Panc1 (cell line): Measurements from ENCODE around the gene CHDH. TPM values are rescaled to one million over a fixed set of nuclear protein-coding genes. Genes with fewer than 3 reads are reported as not detected.

Experiments
- ATAC-seq: fragments of 200-7000 bp; cut with Tn5 transposase; 2 replicates; pipeline ENCODE4 v1.9.1; 2020; ENCODE audit warnings: mild to moderate bottlenecking, moderate library complexity
- BruUV-seq: library from RNA; stranded (reverse); fragments of 400-500 nt; replicated peaks from 2 replicates; lab custom pipeline; 2021; lab: Mats Ljungman, UMichigan
- CTCF ChIA-PET: fragments of 300-600 bp; sonication (Branson Sonifier 250); formaldehyde crosslinking; loops from one replicate; lab custom pipeline; 2022; ENCODE audit warnings: antibody characterized with exemption; lab: Charles Lee
- POLR2A ChIA-PET: fragments of 300-600 bp; sonication (Branson Sonifier 250); formaldehyde crosslinking; loops from one replicate; lab custom pipeline; 2022; ENCODE audit warnings: antibody characterized with exemption; lab: Charles Lee
- DNase-seq: peaks from one replicate; pipeline ENCODE4 v3.0.0-alpha.2; 2010; ENCODE audit warnings: low read depth, low spot score
- H3K27ac ChIP-seq: 2 replicates; pipeline ENCODE4 v1.5.1; 2011; ENCODE audit warnings: mild to moderate bottlenecking, low read length, inconsistent platforms
- H3K27me3 ChIP-seq: fragments of 200-500 bp; sonication (Bioruptor generic); 2 replicates; pipeline ENCODE4 v1.6.0; 2014; ENCODE audit warnings: low read length, inconsistent platforms; ENCODE audit not compliant: control insufficient read depth, insufficient read depth
- H3K36me3 ChIP-seq: fragments of 200-500 bp; sonication (Bioruptor generic); 2 replicates; pipeline ENCODE4 v1.5.1; 2014; ENCODE audit warnings: inconsistent platforms, mild to moderate bottlenecking, low read length, moderate library complexity; ENCODE audit not compliant: control insufficient read depth, insufficient read depth
- H3K4me1 ChIP-seq: 2 replicates; pipeline ENCODE4 v1.5.1; 2011; ENCODE audit warnings: inconsistent platforms, mild to moderate bottlenecking, low read length, moderate library complexity; ENCODE audit not compliant: control insufficient read depth, insufficient read depth
- H3K4me3 ChIP-seq, 2 experiments: 2 replicates each; pipeline ENCODE4 v1.5.1; 2011 to 2012; ENCODE audit warnings: low read depth in 2 of 2, low read length in 2 of 2, mild to moderate bottlenecking in 2 of 2, inconsistent platforms in 1 of 2, moderate library complexity in 1 of 2
- H3K9me3 ChIP-seq: fragments of 200-500 bp; sonication (Bioruptor generic); 2 replicates; pipeline ENCODE4 v1.5.1; 2014; ENCODE audit warnings: low read depth, mild to moderate bottlenecking, inconsistent platforms, low read length, moderate library complexity; ENCODE audit not compliant: control insufficient read depth, insufficient read depth
- POLR2AphosphoS5 ChIP-seq: IDR thresholded peaks from 2 replicates; pipeline ENCODE4 v1.6.1; 2012; ENCODE audit warnings: mild to moderate bottlenecking, low read depth, low read length, moderate library complexity
- SIN3A ChIP-seq: IDR thresholded peaks from 2 replicates; pipeline ENCODE4 v1.6.1; 2012; ENCODE audit warnings: low read depth, mild to moderate bottlenecking, low read length, moderate library complexity, borderline replicate concordance; ENCODE audit not compliant: insufficient read depth
- TCF7L2 ChIP-seq: IDR thresholded peaks from 2 replicates; pipeline ENCODE4 v1.6.1; 2011; ENCODE audit warnings: mild to moderate bottlenecking, low read depth, low read length, inconsistent platforms
- in situ Hi-C: cut with HindIII; loops from 2 replicates; pipeline ENCODE4 v1.10.0; 2016; ENCODE audit warnings: low sequenced_read_pairs, low pct_unique_long_range_greater_than_20kb
- intact Hi-C: fragments of 100-400 bp; cut with micrococcal nuclease; formaldehyde crosslinking; loops from one replicate; pipeline ENCODE4 v1.10.0; 2022; ENCODE audit not compliant: unreplicated experiment
- total RNA-seq: library from RNA; stranded (reverse); gene quantifications from one replicate; pipeline ENCODE4 v1.2.1, GENCODE V29; 2021; ENCODE audit not compliant: unreplicated experiment
- TF ChIP-seq, protein P1 (sequence below): fragments of 450-650 bp; IDR thresholded peaks from 2 replicates; pipeline ENCODE4 v1.5.1; 2017; ENCODE audit warnings: mild to moderate bottlenecking
- TF ChIP-seq, protein P2 (sequence below), 2 experiments: IDR thresholded peaks; 2 replicates each; pipeline ENCODE4 v1.6.1; 2011 to 2012; ENCODE audit warnings: low read depth in 2 of 2, control low read depth in 1 of 2, low read length in 1 of 2, mild to moderate bottlenecking in 1 of 2, moderate library complexity in 1 of 2; ENCODE audit not compliant: insufficient read depth in 1 of 2

The CHDH gene
- total RNA-seq, 1 experiment from 2014 or later, result 24.1 TPM

DNA sequence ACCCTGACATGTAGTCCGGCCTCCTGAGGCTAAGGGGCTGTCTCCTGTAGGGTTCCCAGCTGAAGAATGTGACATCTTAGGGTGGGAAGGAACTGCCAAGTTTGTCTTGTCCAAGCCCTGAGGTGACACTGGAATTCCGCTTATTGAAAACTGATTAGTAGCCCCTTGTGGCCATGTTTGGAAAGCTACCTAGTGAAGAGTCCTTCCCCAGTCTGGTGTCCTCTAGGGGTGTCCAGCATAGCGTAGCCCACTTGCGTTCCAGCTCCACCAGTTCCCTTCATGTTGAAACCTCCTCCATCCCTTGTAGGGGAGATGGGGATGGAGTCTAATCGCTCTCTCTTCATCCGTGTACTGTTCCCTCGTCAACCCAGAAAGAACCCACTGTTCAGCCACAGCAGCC, 79.5 kb downstream of the CHDH start:
- Histone ChIP-seq H3K27ac (no peak overlapping the region), H3K9me3 (no peaks in the 10 kb centered on the region)
- TF ChIP-seq SIN3A (no peak), POLR2AphosphoS5 (no peak), TCF7L2 (no peak)
- TF ChIP-seq, protein P1, sequence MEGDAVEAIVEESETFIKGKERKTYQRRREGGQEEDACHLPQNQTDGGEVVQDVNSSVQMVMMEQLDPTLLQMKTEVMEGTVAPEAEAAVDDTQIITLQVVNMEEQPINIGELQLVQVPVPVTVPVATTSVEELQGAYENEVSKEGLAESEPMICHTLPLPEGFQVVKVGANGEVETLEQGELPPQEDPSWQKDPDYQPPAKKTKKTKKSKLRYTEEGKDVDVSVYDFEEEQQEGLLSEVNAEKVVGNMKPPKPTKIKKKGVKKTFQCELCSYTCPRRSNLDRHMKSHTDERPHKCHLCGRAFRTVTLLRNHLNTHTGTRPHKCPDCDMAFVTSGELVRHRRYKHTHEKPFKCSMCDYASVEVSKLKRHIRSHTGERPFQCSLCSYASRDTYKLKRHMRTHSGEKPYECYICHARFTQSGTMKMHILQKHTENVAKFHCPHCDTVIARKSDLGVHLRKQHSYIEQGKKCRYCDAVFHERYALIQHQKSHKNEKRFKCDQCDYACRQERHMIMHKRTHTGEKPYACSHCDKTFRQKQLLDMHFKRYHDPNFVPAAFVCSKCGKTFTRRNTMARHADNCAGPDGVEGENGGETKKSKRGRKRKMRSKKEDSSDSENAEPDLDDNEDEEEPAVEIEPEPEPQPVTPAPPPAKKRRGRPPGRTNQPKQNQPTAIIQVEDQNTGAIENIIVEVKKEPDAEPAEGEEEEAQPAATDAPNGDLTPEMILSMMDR, result no peak
- TF ChIP-seq, protein P2, sequence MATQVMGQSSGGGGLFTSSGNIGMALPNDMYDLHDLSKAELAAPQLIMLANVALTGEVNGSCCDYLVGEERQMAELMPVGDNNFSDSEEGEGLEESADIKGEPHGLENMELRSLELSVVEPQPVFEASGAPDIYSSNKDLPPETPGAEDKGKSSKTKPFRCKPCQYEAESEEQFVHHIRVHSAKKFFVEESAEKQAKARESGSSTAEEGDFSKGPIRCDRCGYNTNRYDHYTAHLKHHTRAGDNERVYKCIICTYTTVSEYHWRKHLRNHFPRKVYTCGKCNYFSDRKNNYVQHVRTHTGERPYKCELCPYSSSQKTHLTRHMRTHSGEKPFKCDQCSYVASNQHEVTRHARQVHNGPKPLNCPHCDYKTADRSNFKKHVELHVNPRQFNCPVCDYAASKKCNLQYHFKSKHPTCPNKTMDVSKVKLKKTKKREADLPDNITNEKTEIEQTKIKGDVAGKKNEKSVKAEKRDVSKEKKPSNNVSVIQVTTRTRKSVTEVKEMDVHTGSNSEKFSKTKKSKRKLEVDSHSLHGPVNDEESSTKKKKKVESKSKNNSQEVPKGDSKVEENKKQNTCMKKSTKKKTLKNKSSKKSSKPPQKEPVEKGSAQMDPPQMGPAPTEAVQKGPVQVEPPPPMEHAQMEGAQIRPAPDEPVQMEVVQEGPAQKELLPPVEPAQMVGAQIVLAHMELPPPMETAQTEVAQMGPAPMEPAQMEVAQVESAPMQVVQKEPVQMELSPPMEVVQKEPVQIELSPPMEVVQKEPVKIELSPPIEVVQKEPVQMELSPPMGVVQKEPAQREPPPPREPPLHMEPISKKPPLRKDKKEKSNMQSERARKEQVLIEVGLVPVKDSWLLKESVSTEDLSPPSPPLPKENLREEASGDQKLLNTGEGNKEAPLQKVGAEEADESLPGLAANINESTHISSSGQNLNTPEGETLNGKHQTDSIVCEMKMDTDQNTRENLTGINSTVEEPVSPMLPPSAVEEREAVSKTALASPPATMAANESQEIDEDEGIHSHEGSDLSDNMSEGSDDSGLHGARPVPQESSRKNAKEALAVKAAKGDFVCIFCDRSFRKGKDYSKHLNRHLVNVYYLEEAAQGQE (IDR thresholded peaks at IDR 0.05; ENCODE audit: insufficient read depth in 1 of 2, low read depth in 2 of 2, low read length in 1 of 2), result no peak

DNA sequence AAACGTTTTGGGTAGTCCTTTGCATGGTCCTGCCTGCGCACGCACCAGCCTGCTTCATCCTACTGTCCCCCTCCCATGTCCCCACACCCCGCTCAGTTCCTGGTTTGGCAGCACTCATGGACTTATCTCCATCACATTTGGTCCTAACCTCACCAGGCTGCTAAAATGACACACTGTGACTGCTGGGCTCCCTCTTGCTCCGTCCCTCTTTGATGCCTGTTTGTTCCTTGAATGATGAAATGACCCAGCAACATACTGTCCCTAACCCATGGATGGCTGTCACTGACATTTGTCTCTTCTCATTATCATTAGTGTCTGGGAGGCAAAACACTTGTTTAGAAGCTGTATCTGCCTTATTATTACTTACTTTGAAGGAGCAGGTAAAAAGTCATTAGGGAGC, 80.5 kb downstream of the CHDH start:
- no peaks in the 10 kb centered on the region for H3K27me3 ChIP-seq

More for the DNA sequence above, 79.5 kb downstream of the CHDH start:
- no TSS peak for BruUV-seq
- intact Hi-C loops (no loop called here), in situ Hi-C loops (no loop called here)
- POLR2A ChIA-PET, result no interaction called here
- no peaks in the 10 kb centered on the region for H3K4me1 ChIP-seq
- no peaks in the 10 kb centered on the region for H3K27me3 ChIP-seq
- no peak overlapping the region for H3K4me3 ChIP-seq
- DNase-seq (no peak), ATAC-seq (no peak)
- CTCF ChIA-PET, result no interaction called here
- no peaks in the 10 kb centered on the region for H3K36me3 ChIP-seq

More for the DNA sequence above, 80.5 kb downstream of the CHDH start:
- intact Hi-C loops (no loop called here), in situ Hi-C loops (no loop called here)
- BruUV-seq, result no TSS peak
- DNase-seq (no peak), ATAC-seq (no peak)
- Histone ChIP-seq H3K27ac (no peak overlapping the region), H3K4me1 (no peaks in the 10 kb centered on the region), H3K36me3 (no peaks in the 10 kb centered on the region), H3K4me3 (no peak overlapping the region), H3K9me3 (no peaks in the 10 kb centered on the region)
- TF ChIP-seq, protein P2 (IDR thresholded peaks at IDR 0.05; ENCODE audit: insufficient read depth in 1 of 2, low read depth in 2 of 2, low read length in 1 of 2), result no peak
- TF ChIP-seq, protein P1, result no peak
- TF ChIP-seq TCF7L2, result no peak
- no peak for TF ChIP-seq SIN3A
- no peak for TF ChIP-seq POLR2AphosphoS5
- POLR2A ChIA-PET, result no interaction called here
- CTCF ChIA-PET, result no interaction called here
